KMS-11 (cell line): Measurements from ENCODE around the gene CAT.

Source experiments
- H2AFZ ChIP-seq: fragments of 200-600 bp; sonication (generic); 2 replicates; pipeline ENCODE4 v1.6.1; 2016; ENCODE audit warnings: antibody characterized with exemption, mixed run types, low read depth
- H3K27ac ChIP-seq: fragments of 200-600 bp; sonication (generic); 2 replicates; pipeline ENCODE4 v1.6.1; 2016; ENCODE audit warnings: mild to moderate bottlenecking, mixed run types
- H3K27me3 ChIP-seq: fragments of 200-600 bp; sonication (generic); 2 replicates; pipeline ENCODE4 v1.6.1; 2017; ENCODE audit warnings: mild to moderate bottlenecking, low read depth, mixed run types, moderate library complexity; ENCODE audit not compliant: insufficient read depth
- H3K36me3 ChIP-seq: fragments of 200-600 bp; sonication (generic); 2 replicates; pipeline ENCODE4 v1.6.1; 2017; ENCODE audit warnings: mild to moderate bottlenecking, mixed run types; ENCODE audit not compliant: insufficient read depth
- H3K4me1 ChIP-seq: fragments of 200-600 bp; sonication (generic); 2 replicates; pipeline ENCODE4 v1.6.1; 2016; ENCODE audit warnings: mild to moderate bottlenecking, low read depth, mixed run types; ENCODE audit not compliant: poor library complexity, severe bottlenecking
- H3K4me2 ChIP-seq: fragments of 200-600 bp; sonication (generic); 2 replicates; pipeline ENCODE4 v1.7.0; 2016; ENCODE audit warnings: mild to moderate bottlenecking, mixed run types
- H3K4me3 ChIP-seq: fragments of 200-600 bp; sonication (generic); IDR thresholded peaks from 2 replicates; pipeline ENCODE4 v1.6.1; 2017; ENCODE audit warnings: low read depth, low read length, mixed read lengths; ENCODE audit not compliant: insufficient read depth
- H3K79me2 ChIP-seq: fragments of 200-600 bp; sonication (generic); 2 replicates; pipeline ENCODE4 v1.6.1; 2016; ENCODE audit warnings: low read depth, mixed run types; ENCODE audit not compliant: insufficient read depth
- H3K9ac ChIP-seq: fragments of 200-600 bp; sonication (generic); 2 replicates; pipeline ENCODE4 v1.6.1; 2016; ENCODE audit warnings: mild to moderate bottlenecking, mixed run types
- H4K20me1 ChIP-seq: fragments of 200-600 bp; sonication (generic); 2 replicates; pipeline ENCODE4 v1.6.1; 2016; ENCODE audit warnings: mild to moderate bottlenecking, mixed run types; ENCODE audit not compliant: insufficient read depth
- TF ChIP-seq, protein P1 (sequence below): fragments of 200-600 bp; sonication (generic); conservative IDR thresholded peaks from 2 replicates; pipeline ENCODE4 v1.6.1; 2017; ENCODE audit warnings: low read depth, mild to moderate bottlenecking, antibody characterized with exemption, low read length, moderate library complexity, mixed read lengths

Gene CAT

DNA sequence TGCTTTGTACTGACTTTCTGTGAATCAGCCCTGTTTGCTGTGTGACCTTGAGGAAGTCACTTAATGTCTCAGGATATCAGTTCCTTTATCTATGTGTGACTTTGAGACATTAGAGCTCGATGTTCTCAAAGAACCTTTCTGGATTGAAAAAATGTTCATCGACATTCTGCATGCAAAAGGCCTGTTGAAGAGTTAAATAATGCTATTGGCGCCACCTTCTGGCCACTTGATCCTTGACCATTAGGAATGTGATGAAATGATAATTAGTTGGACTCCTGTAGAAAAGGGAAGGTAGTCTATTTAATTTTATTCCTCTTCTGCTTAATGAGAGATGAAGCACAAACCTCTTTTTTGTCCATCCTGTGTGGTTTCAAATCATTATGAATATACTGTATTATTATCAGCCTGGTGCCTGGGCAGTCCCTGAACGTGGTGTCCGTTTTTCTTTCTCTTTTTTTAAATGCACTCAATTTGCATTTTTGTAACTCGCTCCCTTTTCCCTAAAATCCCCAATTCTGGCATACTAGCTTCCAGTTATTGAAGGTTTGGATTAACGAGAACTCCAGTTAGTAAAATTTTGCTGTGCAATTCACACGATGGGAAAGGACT is 54.2 kb downstream of the CAT start:
- TF ChIP-seq, protein P1, sequence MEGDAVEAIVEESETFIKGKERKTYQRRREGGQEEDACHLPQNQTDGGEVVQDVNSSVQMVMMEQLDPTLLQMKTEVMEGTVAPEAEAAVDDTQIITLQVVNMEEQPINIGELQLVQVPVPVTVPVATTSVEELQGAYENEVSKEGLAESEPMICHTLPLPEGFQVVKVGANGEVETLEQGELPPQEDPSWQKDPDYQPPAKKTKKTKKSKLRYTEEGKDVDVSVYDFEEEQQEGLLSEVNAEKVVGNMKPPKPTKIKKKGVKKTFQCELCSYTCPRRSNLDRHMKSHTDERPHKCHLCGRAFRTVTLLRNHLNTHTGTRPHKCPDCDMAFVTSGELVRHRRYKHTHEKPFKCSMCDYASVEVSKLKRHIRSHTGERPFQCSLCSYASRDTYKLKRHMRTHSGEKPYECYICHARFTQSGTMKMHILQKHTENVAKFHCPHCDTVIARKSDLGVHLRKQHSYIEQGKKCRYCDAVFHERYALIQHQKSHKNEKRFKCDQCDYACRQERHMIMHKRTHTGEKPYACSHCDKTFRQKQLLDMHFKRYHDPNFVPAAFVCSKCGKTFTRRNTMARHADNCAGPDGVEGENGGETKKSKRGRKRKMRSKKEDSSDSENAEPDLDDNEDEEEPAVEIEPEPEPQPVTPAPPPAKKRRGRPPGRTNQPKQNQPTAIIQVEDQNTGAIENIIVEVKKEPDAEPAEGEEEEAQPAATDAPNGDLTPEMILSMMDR = peak; percentile 88
- H3K79me2 ChIP-seq = no peaks in the 10 kb centered on the region
- no peak overlapping the region for H3K9ac ChIP-seq
- H3K4me3 ChIP-seq = no peak overlapping the region
- no peaks in the 10 kb centered on the region for H3K36me3 ChIP-seq
- H4K20me1 ChIP-seq = no peaks in the 10 kb centered on the region
- no peak overlapping the region for H3K4me2 ChIP-seq
- H3K27me3 ChIP-seq = no peaks in the 10 kb centered on the region
- no peaks in the 10 kb centered on the region for H3K4me1 ChIP-seq
- H3K27ac ChIP-seq = no peak overlapping the region
- no peak overlapping the region for H2AFZ ChIP-seq

DNA sequence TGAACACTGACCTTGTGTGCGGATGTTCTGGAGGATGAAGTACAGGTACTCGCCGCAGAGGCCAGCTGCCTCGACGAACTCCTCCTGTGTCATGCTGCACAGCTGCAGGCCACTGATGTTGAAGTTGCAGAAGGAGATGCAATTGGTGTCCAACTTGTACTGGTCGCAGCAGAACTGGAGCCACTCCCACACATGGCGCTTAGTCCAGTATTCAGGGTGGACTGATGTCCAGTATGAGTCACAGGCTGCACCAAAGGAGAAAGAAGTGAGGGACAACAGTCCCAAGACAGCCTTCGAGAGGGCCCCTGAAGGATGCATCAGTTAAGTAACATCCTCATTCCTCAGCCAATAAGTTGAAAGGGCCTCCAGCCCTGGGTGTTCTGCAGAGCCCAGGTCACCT is 54.7 kb downstream of the CAT start:
- no peaks in the 10 kb centered on the region for H3K36me3 ChIP-seq
- H3K79me2 ChIP-seq = no peaks in the 10 kb centered on the region
- no peaks in the 10 kb centered on the region for H3K4me1 ChIP-seq
- H3K27me3 ChIP-seq = no peaks in the 10 kb centered on the region
- TF ChIP-seq, protein P1 = no peak
- H4K20me1 ChIP-seq = no peaks in the 10 kb centered on the region
- no peak overlapping the region for H3K9ac ChIP-seq
- H3K27ac ChIP-seq = no peak overlapping the region
- H2AFZ ChIP-seq = no peak overlapping the region
- no peak overlapping the region for H3K4me3 ChIP-seq
- H3K4me2 ChIP-seq = no peak overlapping the region

DNA sequence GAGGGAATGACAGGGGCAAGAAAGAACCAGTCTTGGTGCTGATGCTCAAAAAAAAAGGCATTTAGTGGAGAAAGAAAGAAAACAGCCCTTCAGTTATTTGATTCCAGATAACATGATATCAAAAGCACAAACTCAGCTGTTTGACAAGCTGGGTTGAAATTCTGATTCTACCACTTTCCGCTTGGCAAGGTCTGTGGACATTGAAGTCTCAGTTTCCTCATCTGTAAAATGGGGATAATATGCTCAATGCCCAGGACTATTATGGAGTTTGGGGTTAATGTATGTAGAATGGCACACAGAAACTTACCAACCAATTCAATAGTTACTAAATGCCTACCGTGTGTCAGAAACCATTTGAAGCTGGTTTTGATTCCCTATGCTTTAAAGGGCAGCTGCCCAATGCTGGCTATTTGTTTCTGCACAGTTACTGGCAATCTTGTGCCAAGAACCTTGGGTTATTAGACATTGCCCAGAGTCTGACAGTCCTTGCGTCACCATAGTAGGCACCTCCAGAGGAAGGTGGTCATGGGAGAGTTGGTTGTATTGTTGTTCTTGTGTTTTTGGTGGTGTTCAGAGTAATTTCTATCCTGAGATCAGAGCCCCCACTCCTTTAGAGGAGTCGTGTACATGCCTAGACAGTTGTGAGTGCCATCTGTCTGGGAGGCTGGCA is 55.3 kb downstream of the CAT start:
- TF ChIP-seq, protein P1 = no peak
- Histone ChIP-seq H3K27me3 (no peaks in the 10 kb centered on the region), H4K20me1 (no peaks in the 10 kb centered on the region), H3K4me1 (no peaks in the 10 kb centered on the region), H3K9ac (no peak overlapping the region), H3K36me3 (no peaks in the 10 kb centered on the region), H3K4me2 (no peak overlapping the region), H3K79me2 (no peaks in the 10 kb centered on the region), H3K4me3 (no peak overlapping the region), H2AFZ (no peak overlapping the region), H3K27ac (no peak overlapping the region)

DNA sequence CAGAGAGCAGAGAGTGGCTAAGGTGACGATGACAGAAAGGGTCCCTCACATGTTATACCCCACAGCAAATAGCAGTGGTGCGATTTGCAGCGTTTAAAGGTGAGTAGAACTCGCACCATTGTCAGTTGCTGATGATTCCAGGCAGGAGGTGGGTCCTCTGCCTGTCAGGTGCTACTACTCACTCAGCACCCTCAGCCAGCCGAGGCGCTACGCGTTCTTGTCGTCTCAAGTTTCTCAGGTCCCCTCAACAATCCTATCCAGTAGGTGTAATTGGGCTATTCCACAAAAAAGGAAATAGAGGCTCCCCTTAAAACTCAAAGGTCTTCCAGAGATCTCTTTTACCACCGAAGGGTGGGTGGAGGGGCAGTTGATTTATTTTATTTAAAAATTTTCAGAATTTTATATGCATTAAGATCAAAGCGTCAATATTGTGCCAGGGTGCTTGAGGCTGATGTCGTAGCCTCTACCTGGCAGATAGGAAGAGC is 56.5 kb downstream of the CAT start:
- Histone ChIP-seq H3K27ac (no peak overlapping the region), H4K20me1 (no peaks in the 10 kb centered on the region), H3K4me2 (no peak overlapping the region), H3K27me3 (no peaks in the 10 kb centered on the region), H3K4me3 (no peak overlapping the region), H3K79me2 (no peaks in the 10 kb centered on the region), H2AFZ (no peak overlapping the region), H3K9ac (no peak overlapping the region), H3K36me3 (no peaks in the 10 kb centered on the region), H3K4me1 (no peaks in the 10 kb centered on the region)
- TF ChIP-seq, protein P1 = no peak
